H1 (cell line): ENCODE data around the gene EPHB1. TPM values are rescaled to one million over a fixed set of nuclear protein-coding genes. Genes with fewer than 3 reads are reported as not detected.

Source experiments
- BACH1 ChIP-seq: IDR thresholded peaks from 2 replicates; pipeline ENCODE4 v1.6.1; 2012; ENCODE audit warnings: low read length, improper control_type of control experiment
- SIN3A ChIP-seq, 2 experiments: IDR thresholded peaks in 1 of 2; conservative IDR thresholded peaks in 1 of 2; 2 replicates each; pipeline ENCODE4 v1.6.1; 2011 to 2012; ENCODE audit warnings: low read length in 2 of 2, improper control_type of control experiment in 1 of 2, low read depth in 1 of 2, mild to moderate bottlenecking in 1 of 2
- polyA plus RNA-seq, 7 experiments: library from polyadenylated mRNA; depleted of rRNA in 3 of 7; stranded (reverse) in 5 of 7; unstranded in 2 of 7; fragments of >200 nt in 5 of 7; fragments of 200-250 nt in 2 of 7; gene quantifications; 1 replicate in 5 of 7; 2 replicates in 1 of 7; 4 replicates in 1 of 7; pipeline versions ENCODE4 v1.2.1 to v1.2.3, GENCODE V29; 2011 to 2013; ENCODE audit warnings: missing spikeins in 2 of 7, mixed read lengths in 2 of 7
- total RNA-seq: library from RNA; stranded (reverse); fragmentation: NEBNext Ultra II Directional; extraction: Animal tissue kit (Norgen Biotek cat#: 25700); gene quantifications from 2 replicates; pipeline ENCODE4 v1.2.1, GENCODE V29; 2021

Gene EPHB1
- total and polyA plus RNA-seq, 2 of the 8 experiments (the other 6 are each of a cell fraction or from before 2014, with no cell fraction given): 3.5 to 5.9 TPM

DNA sequence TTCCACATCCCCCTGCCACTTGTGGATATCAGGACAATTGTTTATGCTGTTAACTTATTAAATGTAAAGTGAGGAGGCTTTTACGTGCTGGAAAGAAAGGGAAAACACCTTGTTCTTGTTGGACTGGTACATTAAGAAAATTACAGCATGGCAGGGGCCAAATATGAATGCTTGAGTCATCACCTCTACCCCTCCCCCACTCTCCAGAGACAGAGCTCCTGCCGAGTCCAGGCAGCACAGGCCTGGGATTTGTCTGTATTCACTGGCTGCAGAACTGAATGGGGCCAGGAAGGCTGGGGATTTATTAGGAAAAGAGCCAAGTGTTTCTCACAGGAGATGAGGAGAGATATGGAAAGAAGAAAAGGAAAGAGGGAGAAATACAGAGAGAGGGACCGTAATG lies 308.9 kb downstream of the EPHB1 start (continued):
- TF ChIP-seq SIN3A (conservative IDR thresholded peaks at IDR 0.05 in 1 of 2, IDR thresholded peaks at IDR 0.05 in 1 of 2; ENCODE audit: low read depth in 1 of 2, low read length in 2 of 2): no peak
- no peak for TF ChIP-seq BACH1
